A549 (cell line): Measurements from ENCODE around the gene INTS15. TPM values are rescaled to one million over a fixed set of nuclear protein-coding genes. Genes with fewer than 3 reads are reported as not detected.

Experiments used
- ATAC-seq, 2 experiments: fragments of 200-7000 bp in 1 of 2; fragments of >200 bp in 1 of 2; cut with Nextera tagmentation in 1 of 2; cut with Tn5 transposase in 1 of 2; 3 replicates each; pipeline versions ENCODE4 v1.8.0 to v1.9.1; 2018 to 2020; ENCODE audit warnings: mild to moderate bottlenecking in 1 of 2, moderate library complexity in 1 of 2
- CTCF ChIA-PET: fragments of 300-600 bp; sonication (Branson Sonifier 250); formaldehyde crosslinking; extraction: SDS; loops from one replicate; lab custom pipeline; 2021; ENCODE audit warnings: antibody characterized with exemption, inconsistent platforms; lab: Yijun Ruan, JAX
- POLR2A ChIA-PET: fragments of 350-600 bp; formaldehyde crosslinking; extraction: SDS; loops from one replicate; lab custom pipeline; 2021; ENCODE audit warnings: antibody characterized with exemption, inconsistent platforms; lab: Yijun Ruan, JAX
- DNase-seq, 2 experiments: peaks; one replicate each; pipeline versions ENCODE4 v3.0.0 to v3.0.0-alpha.2; 2011 to 2016; ENCODE audit warnings: low read depth in 1 of 2, low spot score in 1 of 2
- FAIRE-seq: peaks from 2 replicates; lab custom pipeline; 2011; peaks lifted over from hg19 to GRCh38; lab: Jason Lieb, UNC
- H3K27ac ChIP-seq, 2 experiments: fragments of >200 bp; sonication (Bioruptor Twin); formaldehyde crosslinking; 3 replicates each; pipeline ENCODE4 v1.5.1; 2016 to 2017
- H3K4me1 ChIP-seq: fragments of >200 bp; sonication (Bioruptor Twin); formaldehyde crosslinking; 3 replicates; pipeline ENCODE4 v1.6.1; 2016
- H3K4me2 ChIP-seq: fragments of >200 bp; sonication (Bioruptor Twin); formaldehyde crosslinking; 3 replicates; pipeline ENCODE4 v1.6.1; 2016
- H3K4me3 ChIP-seq: fragments of >200 bp; sonication (Bioruptor Twin); formaldehyde crosslinking; 3 replicates; pipeline ENCODE4 v1.5.1; 2016
- H3K9me3 ChIP-seq: fragments of >200 bp; sonication (Bioruptor Twin); formaldehyde crosslinking; 3 replicates; pipeline ENCODE4 v1.6.1; 2016
- CBX2 ChIP-seq: fragments of 200-600 bp; sonication (generic); IDR thresholded peaks from 2 replicates; pipeline ENCODE4 v1.6.1; 2016; ENCODE audit warnings: low read depth, mild to moderate bottlenecking, borderline replicate concordance
- CBX8 ChIP-seq: fragments of 200-600 bp; sonication (generic); IDR thresholded peaks from 2 replicates; pipeline ENCODE4 v1.6.1; 2016
- EP300 ChIP-seq, 2 experiments: fragments of >200 bp; sonication (Bioruptor Twin); formaldehyde crosslinking; IDR thresholded peaks; 2 replicates in 1 of 2; 3 replicates in 1 of 2; pipeline ENCODE4 v1.6.1; 2016 to 2017
- ESRRA ChIP-seq: fragments of 150-350 bp; IDR thresholded peaks from 2 replicates; pipeline ENCODE4 v1.6.1; 2014; ENCODE audit warnings: mild to moderate bottlenecking, low read length, borderline replicate concordance
- FOSL2 ChIP-seq, 2 experiments: fragments of 450-650 bp in 1 of 2; fragments of >200 bp in 1 of 2; sonication (Bioruptor Twin) in 1 of 2; formaldehyde crosslinking; IDR thresholded peaks; 2 replicates each; pipeline versions ENCODE4 v1.5.0 to v1.6.1; 2016 to 2020; ENCODE audit warnings: mild to moderate bottlenecking in 1 of 2, moderate library complexity in 1 of 2
- GATA3 ChIP-seq: IDR thresholded peaks from 2 replicates; pipeline ENCODE4 v1.6.1; 2012; ENCODE audit warnings: borderline replicate concordance
- HES2 ChIP-seq: fragments of >200 bp; sonication (Bioruptor Twin); formaldehyde crosslinking; IDR thresholded peaks from 2 replicates; pipeline ENCODE4 v1.6.1; 2016
- HOXB13 ChIP-seq: fragments of 250-450 bp; sonication (Bioruptor Pico); IDR thresholded peaks from 2 replicates; pipeline ENCODE4 v1.5.0; 2020; ENCODE audit warnings: low read depth, mild to moderate bottlenecking, moderate library complexity
- HOXB5 ChIP-seq: fragments of 250-450 bp; sonication (Bioruptor Pico); IDR thresholded peaks from 2 replicates; pipeline ENCODE4 v1.5.0; 2020; ENCODE audit warnings: mild to moderate bottlenecking, moderate library complexity
- JUN ChIP-seq, 2 experiments: fragments of >200 bp; sonication (Bioruptor Twin); formaldehyde crosslinking; IDR thresholded peaks; 2 replicates in 1 of 2; 3 replicates in 1 of 2; pipeline ENCODE4 v1.6.1; 2016 to 2017
- MAFK ChIP-seq: fragments of 450-650 bp; IDR thresholded peaks from 2 replicates; pipeline ENCODE4 v1.6.1; 2014; ENCODE audit not compliant: partially characterized antibody
- NR3C1 ChIP-seq: fragments of >200 bp; sonication (Bioruptor Twin); formaldehyde crosslinking; IDR thresholded peaks from 3 replicates; pipeline ENCODE4 v1.6.1; 2017
- POLR2A ChIP-seq: IDR thresholded peaks from 2 replicates; pipeline ENCODE4 v1.6.1; 2012; ENCODE audit warnings: mild to moderate bottlenecking, low read length
- RCOR1 ChIP-seq: fragments of 150-350 bp; IDR thresholded peaks from 2 replicates; pipeline ENCODE4 v1.6.1; 2014; ENCODE audit warnings: antibody characterized with exemption, low read length, low read depth
- REST ChIP-seq: fragments of 200-600 bp; sonication (generic); IDR thresholded peaks from 2 replicates; pipeline ENCODE4 v1.6.1; 2016; ENCODE audit warnings: antibody characterized with exemption, mild to moderate bottlenecking, moderate library complexity
- RNF2 ChIP-seq: fragments of 200-600 bp; sonication (generic); IDR thresholded peaks from 2 replicates; pipeline ENCODE4 v1.6.1; 2016; ENCODE audit warnings: low read depth, mild to moderate bottlenecking, antibody characterized with exemption, moderate library complexity, borderline replicate concordance
- ZC3H11A ChIP-seq: fragments of 450-650 bp; IDR thresholded peaks from 2 replicates; pipeline ENCODE4 v1.6.1; 2014; ENCODE audit warnings: antibody characterized with exemption, mild to moderate bottlenecking
- ZNF302 ChIP-seq: fragments of 250-450 bp; sonication (Bioruptor Pico); IDR thresholded peaks from 2 replicates; pipeline ENCODE4 v1.9.0; 2021; ENCODE audit warnings: inconsistent platforms, mild to moderate bottlenecking, moderate library complexity
- ZSCAN20 ChIP-seq: fragments of 250-450 bp; sonication (Bioruptor Pico); IDR thresholded peaks from 2 replicates; pipeline ENCODE4 v1.8.0; 2022; ENCODE audit warnings: mild to moderate bottlenecking, moderate library complexity
- WGBS: methylation state at CpG from one replicate; pipeline ENCODE4 v1.1.6; 2017; ENCODE audit errors: missing lambda C conversion rate; 5-methylcytosine and 5-hydroxymethylcytosine counted together
- polyA plus RNA-seq, 4 experiments: library from polyadenylated mRNA; depleted of rRNA in 3 of 4; stranded (reverse); fragments of >200 nt; fragmentation: RNase III in 1 of 4; extraction: RNeasy Plus Mini Kit Qiagen cat#74134 plus additional on column Dnase treatment in 1 of 4; gene quantifications; 2 replicates in 3 of 4; 3 replicates in 1 of 4; pipeline ENCODE4 v1.2.3, GENCODE V29; 2011 to 2017
- TF ChIP-seq, protein P1 (sequence below): fragments of >200 bp; sonication (Bioruptor Twin); formaldehyde crosslinking; IDR thresholded peaks from 3 replicates; pipeline ENCODE4 v1.6.1; 2016
- TF ChIP-seq, protein P2 (sequence below): fragments of 150-350 bp; IDR thresholded peaks from 2 replicates; pipeline ENCODE4 v1.6.1; 2014; ENCODE audit warnings: low read depth, mild to moderate bottlenecking, low read length

The INTS15 gene
- polyA plus RNA-seq, 2 of the 4 experiments (the other 2 are of a cell fraction), result 14.7 to 23.4 TPM

DNA sequence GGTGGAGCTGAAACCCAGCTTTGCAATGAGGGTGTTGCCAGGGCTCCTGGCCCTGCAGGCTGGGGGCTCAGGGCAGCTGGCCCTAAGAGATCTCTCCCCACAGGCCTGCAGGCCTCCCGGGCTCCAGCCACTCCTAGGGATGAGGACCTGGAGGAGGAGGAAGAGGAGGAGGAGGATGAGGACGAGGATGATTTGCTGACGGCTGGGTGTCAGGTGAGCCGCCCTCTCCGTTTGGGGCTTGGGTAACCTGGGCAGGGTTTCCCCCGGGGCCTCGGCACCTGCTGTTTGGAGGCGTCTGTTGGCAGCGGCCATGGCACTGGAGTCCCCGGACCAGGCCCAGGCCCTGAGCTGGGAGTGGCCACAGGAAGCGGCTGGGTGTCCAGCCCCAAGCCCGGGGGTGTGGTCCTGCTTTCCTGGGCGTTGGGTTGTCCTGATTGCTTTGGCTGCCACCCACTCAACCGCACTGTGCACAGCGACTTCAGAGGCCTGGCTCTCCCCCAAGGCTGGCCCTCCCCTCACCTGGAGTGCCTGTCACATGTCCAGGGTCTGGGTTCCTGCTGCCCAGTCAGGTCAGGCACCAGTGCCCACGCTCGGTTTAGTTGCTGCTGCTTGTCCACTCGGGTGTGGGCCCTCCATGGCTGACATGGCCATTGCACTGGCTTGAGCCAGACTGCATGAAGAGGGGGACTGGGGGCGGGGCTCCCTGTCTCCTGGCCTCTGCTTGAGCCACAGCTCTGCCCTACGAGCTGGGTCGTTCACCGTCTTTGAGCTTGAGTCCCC lies 53.2 kb downstream of the INTS15 start:
- CTCF ChIA-PET, result interaction anchor here (0.9 to 1.3 kb wide), 2 partner anchors 9 to 95 kb away, joined by 3 read pairs; no protein-coding TSS in a partner anchor
- TF ChIP-seq ZSCAN20 (CRISPR knock-in tag), result no peak
- TF ChIP-seq HES2, result no peak
- TF ChIP-seq HOXB5, result no peak
- TF ChIP-seq MAFK, result no peak
- TF ChIP-seq ZC3H11A, result no peak
- no peak for TF ChIP-seq HOXB13 (CRISPR knock-in tag)
- TF ChIP-seq, protein P1, sequence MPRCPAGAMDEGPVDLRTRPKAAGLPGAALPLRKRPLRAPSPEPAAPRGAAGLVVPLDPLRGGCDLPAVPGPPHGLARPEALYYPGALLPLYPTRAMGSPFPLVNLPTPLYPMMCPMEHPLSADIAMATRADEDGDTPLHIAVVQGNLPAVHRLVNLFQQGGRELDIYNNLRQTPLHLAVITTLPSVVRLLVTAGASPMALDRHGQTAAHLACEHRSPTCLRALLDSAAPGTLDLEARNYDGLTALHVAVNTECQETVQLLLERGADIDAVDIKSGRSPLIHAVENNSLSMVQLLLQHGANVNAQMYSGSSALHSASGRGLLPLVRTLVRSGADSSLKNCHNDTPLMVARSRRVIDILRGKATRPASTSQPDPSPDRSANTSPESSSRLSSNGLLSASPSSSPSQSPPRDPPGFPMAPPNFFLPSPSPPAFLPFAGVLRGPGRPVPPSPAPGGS, result no peak
- TF ChIP-seq POLR2A, result no peak
- no peak for TF ChIP-seq NR3C1
- no peak for TF ChIP-seq EP300 (IDR thresholded peaks at IDR 0.05)
- TF ChIP-seq FOSL2 (IDR thresholded peaks at IDR 0.05), result no peak
- TF ChIP-seq FOSL2 (CRISPR knock-in tag; IDR thresholded peaks at IDR 0.05), result no peak
- TF ChIP-seq, all 56 proteins: peak for 0
- FAIRE-seq, result no peak
- ATAC-seq, result no peak; a peak in 1 of 6 replicates
- POLR2A ChIA-PET, result no interaction called here
- Histone ChIP-seq H3K4me3 (no peak overlapping the region), H3K4me2 (no peak overlapping the region), H3K4me1 (peaks cover 8% of the 10 kb centered on the region; the same call in 2 of the 3 replicates), H3K9me3 (no peaks in the 10 kb centered on the region), H3K27ac (no peak overlapping the region)
- WGBS, result 91% methylated on average over 20 of the region's 22 CpGs
- no peak for DNase-seq

DNA sequence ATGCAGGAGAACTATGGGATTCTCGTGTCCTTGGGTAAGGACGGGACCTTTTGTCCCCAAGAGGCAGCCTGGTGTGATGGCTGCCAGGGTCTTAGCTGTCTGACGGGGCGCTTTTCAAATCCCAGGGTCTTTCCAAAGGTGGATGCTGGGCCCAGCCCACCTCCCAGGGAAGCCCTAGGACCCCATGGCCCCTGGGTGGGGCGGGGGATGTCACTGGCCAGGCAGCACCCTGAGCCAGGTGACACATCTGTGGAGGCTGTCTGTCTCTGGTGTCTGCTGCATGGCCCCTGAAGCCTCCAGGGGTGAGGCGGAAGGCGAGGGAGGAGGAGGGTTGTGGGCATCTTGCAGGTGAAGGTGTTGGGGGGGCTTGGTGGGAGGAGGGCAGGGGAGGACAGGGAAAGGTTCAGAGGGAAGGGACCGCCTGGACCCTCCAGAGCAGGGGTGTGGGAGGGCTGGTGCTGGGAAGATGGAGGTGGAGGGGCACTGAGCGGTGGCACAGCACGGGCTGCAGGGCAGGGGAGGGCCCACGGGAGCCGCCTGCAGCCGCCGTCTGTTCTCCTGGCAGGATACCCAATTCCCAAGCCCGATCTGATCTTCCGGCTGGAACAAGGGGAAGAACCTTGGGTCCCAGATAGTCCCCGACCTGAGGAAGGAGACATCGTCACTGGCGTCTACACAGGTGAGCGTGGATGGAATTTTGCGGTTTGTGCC lies 54.2 kb downstream of the INTS15 start:
- no peak overlapping the region for H3K4me2 ChIP-seq
- ATAC-seq (no peak), DNase-seq (no peak), FAIRE-seq (no peak)
- H3K27ac ChIP-seq, result no peak overlapping the region
- POLR2A ChIA-PET, result no interaction called here
- CTCF ChIA-PET, result interaction anchor here (1.3 to 2.4 kb wide), 2 partner anchors 10 to 53 kb away, joined by 3 to 6 read pairs; partner anchors contain the start of gene INTS15
- H3K9me3 ChIP-seq, result no peaks in the 10 kb centered on the region
- no peaks in the 10 kb centered on the region for H3K4me1 ChIP-seq
- TF ChIP-seq HOXB13 (CRISPR knock-in tag), result no peak
- TF ChIP-seq RNF2, result no peak
- TF ChIP-seq ZNF302 (CRISPR knock-in tag), result no peak
- no peak for TF ChIP-seq CBX8
- no peak for TF ChIP-seq GATA3
- no peak for TF ChIP-seq REST
- TF ChIP-seq, protein P2, sequence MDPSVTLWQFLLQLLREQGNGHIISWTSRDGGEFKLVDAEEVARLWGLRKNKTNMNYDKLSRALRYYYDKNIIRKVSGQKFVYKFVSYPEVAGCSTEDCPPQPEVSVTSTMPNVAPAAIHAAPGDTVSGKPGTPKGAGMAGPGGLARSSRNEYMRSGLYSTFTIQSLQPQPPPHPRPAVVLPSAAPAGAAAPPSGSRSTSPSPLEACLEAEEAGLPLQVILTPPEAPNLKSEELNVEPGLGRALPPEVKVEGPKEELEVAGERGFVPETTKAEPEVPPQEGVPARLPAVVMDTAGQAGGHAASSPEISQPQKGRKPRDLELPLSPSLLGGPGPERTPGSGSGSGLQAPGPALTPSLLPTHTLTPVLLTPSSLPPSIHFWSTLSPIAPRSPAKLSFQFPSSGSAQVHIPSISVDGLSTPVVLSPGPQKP, result no peak
- no peak for TF ChIP-seq JUN (IDR thresholded peaks at IDR 0.05)
- TF ChIP-seq ESRRA, result no peak
- no peak for TF ChIP-seq ZSCAN20 (CRISPR knock-in tag)
- no peak for TF ChIP-seq ZC3H11A
- no peak for TF ChIP-seq CBX2
- TF ChIP-seq RCOR1, result no peak
- no peak overlapping the region for H3K4me3 ChIP-seq
- WGBS, result 96% methylated on average over 20 of the region's 21 CpGs
